HepG2 (cell line): ENCODE data around the gene ELP5. TPM values are rescaled to one million over a fixed set of nuclear protein-coding genes. Genes with fewer than 3 reads are reported as not detected.

ENCODE experiments used
- GABPB1 ChIP-seq: IDR thresholded peaks from 2 replicates; pipeline ENCODE4 v1.6.1; 2016; ENCODE audit warnings: mild to moderate bottlenecking, missing genetic modification reagents, moderate library complexity, missing compliant biosample characterization
- GLI4 ChIP-seq: sonication (generic); formaldehyde crosslinking; IDR thresholded peaks from 2 replicates; pipeline ENCODE4 v1.5.1; 2020; ENCODE audit warnings: missing genetic modification reagents, mild to moderate bottlenecking, moderate library complexity, borderline replicate concordance
- GPN1 ChIP-seq: sonication (generic); formaldehyde crosslinking; IDR thresholded peaks from 2 replicates; pipeline ENCODE4 v1.5.1; 2020; ENCODE audit warnings: missing genetic modification reagents, borderline replicate concordance
- MBNL3 ChIP-seq: fragments of 250-450 bp; sonication (Bioruptor Pico); conservative IDR thresholded peaks from 2 replicates; pipeline ENCODE4 v1.8.0; 2022; ENCODE audit warnings: mild to moderate bottlenecking, inconsistent platforms
- REL ChIP-seq: sonication (generic); formaldehyde crosslinking; conservative IDR thresholded peaks from 2 replicates; pipeline ENCODE4 v1.8.0; 2022; ENCODE audit warnings: mild to moderate bottlenecking, missing genetic modification reagents, moderate library complexity
- RXRA ChIP-seq: sonication (generic); formaldehyde crosslinking; IDR thresholded peaks from 2 replicates; pipeline ENCODE4 v1.5.1; 2020; ENCODE audit warnings: missing genetic modification reagents
- ZBTB8A ChIP-seq: sonication (generic); formaldehyde crosslinking; IDR thresholded peaks from 2 replicates; pipeline ENCODE4 v1.4.0; 2020; ENCODE audit warnings: mild to moderate bottlenecking, low read depth, missing genetic modification reagents, borderline replicate concordance
- ZFP1 ChIP-seq: IDR thresholded peaks from 2 replicates; pipeline ENCODE4 v1.6.1; 2016
- ZNF224 ChIP-seq: sonication (generic); formaldehyde crosslinking; IDR thresholded peaks from 2 replicates; pipeline ENCODE4 v1.5.0; 2020; ENCODE audit warnings: mild to moderate bottlenecking, missing genetic modification reagents
- ZNF350 ChIP-seq: sonication (generic); formaldehyde crosslinking; IDR thresholded peaks from 2 replicates; pipeline ENCODE4 v1.4.0; 2020; ENCODE audit warnings: mild to moderate bottlenecking, low read depth, missing genetic modification reagents, borderline replicate concordance
- ZNF383 ChIP-seq: sonication (generic); formaldehyde crosslinking; IDR thresholded peaks from 2 replicates; pipeline ENCODE4 v1.4.0; 2020; ENCODE audit warnings: missing genetic modification reagents, mild to moderate bottlenecking, borderline replicate concordance
- polyA plus RNA-seq, 8 experiments: library from polyadenylated mRNA; depleted of rRNA in 3 of 8; stranded (reverse) in 7 of 8; unstranded in 1 of 8; fragments of >200 nt; fragmentation: Illumina TruSeq in 4 of 8; extraction: Trizol in 4 of 8; gene quantifications; 2 replicates each; pipeline versions ENCODE4 v1.2.1 to v1.2.3, GENCODE V29; 2011 to 2016; ENCODE audit warnings: low read depth in 4 of 8, missing spikeins in 1 of 8, mixed read lengths in 1 of 8; ENCODE audit not compliant: insufficient read depth in 1 of 8
- total RNA-seq, 5 experiments: library from RNA; depleted of rRNA; stranded (reverse); fragments of >200 nt; fragmentation: Illumina TruSeq; extraction: Trizol; gene quantifications; 2 replicates each; pipeline ENCODE4 v1.2.3, GENCODE V29; 2016; ENCODE audit warnings: low read depth in 1 of 5
- TF ChIP-seq, protein P1 (sequence below): sonication (generic); formaldehyde crosslinking; IDR thresholded peaks from 2 replicates; pipeline ENCODE4 v1.4.0; 2020; ENCODE audit warnings: mild to moderate bottlenecking, missing genetic modification reagents
- TF ChIP-seq, protein P2 (sequence below): sonication (generic); formaldehyde crosslinking; IDR thresholded peaks from 2 replicates; pipeline ENCODE4 v1.4.0; 2020; ENCODE audit warnings: missing genetic modification reagents, borderline replicate concordance
- TF ChIP-seq, protein P3 (sequence below): fragments of 450-650 bp; IDR thresholded peaks from 2 replicates; pipeline ENCODE4 v1.6.1; 2016
- TF ChIP-seq, protein P4 (sequence below): sonication (generic); formaldehyde crosslinking; IDR thresholded peaks from 2 replicates; pipeline ENCODE4 v1.4.0; 2020; ENCODE audit warnings: missing genetic modification reagents, borderline replicate concordance
- TF ChIP-seq, protein P5 (sequence below), 2 experiments: sonication (generic) in 1 of 2; formaldehyde crosslinking in 1 of 2; IDR thresholded peaks; 2 replicates each; pipeline versions ENCODE4 v1.5.1 to v1.6.1; 2011 to 2020; ENCODE audit warnings: borderline replicate concordance in 1 of 2, low read depth in 1 of 2, low read length in 1 of 2, mild to moderate bottlenecking in 1 of 2, missing genetic modification reagents in 1 of 2, moderate library complexity in 1 of 2

ELP5 gene
- total and polyA plus RNA-seq, 2 of the 13 experiments (the other 11 are each of a cell fraction or from before 2014, with no cell fraction given): 67.6 to 69.8 TPM

DNA sequence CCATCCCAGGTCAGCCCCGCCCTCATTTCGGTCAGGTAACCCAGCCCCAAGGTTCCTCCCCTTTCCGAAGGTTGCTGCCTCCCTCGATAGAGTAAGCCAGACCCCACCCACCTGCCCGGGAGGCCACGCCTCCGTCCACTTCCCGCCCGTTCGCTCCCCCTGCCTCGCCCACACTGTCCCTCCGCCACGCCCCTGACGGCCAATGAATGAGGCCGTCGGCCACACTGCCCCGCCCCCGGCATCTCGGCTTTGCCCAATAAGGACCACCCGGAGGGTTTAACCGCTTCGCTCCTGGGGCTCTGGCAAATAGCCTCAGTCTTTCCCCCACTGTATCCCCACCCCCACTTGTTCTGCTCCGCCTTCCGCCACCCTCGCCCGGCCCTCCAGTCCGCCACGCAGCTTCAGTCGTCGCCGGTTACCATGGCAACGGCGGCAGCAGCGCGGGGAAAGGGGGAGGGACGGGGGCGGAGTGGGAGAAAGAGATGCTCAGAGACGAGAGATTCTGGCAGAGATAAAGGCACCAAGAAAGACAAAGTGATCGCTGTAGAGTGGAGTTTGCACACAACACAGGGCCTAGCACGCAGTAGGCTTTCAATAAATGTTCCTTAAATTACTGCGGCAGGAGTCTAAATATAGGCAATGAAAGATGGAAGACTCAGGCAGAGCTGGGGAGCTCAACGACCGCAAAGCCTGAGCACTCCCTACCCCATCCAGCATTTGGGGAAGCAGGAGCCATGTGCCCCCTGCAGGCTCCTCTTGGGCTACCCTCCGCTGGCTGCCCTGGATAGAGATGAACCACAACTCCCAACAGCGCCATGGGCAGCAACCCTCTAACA, 37.5 kb upstream of the ELP5 start (continued):
- TF ChIP-seq ZNF350 (CRISPR knock-in tag) (peak; percentile 56; the same call in 1 of the 2 replicates), REL (CRISPR knock-in tag) (no peak), GPN1 (CRISPR knock-in tag) (no peak), RXRA (CRISPR knock-in tag) (peak; percentile 20; the same call in 1 of the 2 replicates), ZNF383 (CRISPR knock-in tag) (peak; percentile 80; the same call in 1 of the 2 replicates), MBNL3 (no peak), ZFP1 (CRISPR knock-in tag) (no peak), GLI4 (CRISPR knock-in tag) (no peak), ZBTB8A (CRISPR knock-in tag) (no peak), ZNF224 (no peak), GABPB1 (CRISPR knock-in tag) (peak; percentile 57)
- TF ChIP-seq, protein P1, sequence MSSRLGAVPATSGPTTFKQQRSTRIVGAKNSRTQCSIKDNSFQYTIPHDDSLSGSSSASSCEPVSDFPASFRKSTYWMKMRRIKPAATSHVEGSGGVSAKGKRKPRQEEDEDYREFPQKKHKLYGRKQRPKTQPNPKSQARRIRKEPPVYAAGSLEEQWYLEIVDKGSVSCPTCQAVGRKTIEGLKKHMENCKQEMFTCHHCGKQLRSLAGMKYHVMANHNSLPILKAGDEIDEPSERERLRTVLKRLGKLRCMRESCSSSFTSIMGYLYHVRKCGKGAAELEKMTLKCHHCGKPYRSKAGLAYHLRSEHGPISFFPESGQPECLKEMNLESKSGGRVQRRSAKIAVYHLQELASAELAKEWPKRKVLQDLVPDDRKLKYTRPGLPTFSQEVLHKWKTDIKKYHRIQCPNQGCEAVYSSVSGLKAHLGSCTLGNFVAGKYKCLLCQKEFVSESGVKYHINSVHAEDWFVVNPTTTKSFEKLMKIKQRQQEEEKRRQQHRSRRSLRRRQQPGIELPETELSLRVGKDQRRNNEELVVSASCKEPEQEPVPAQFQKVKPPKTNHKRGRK (CRISPR knock-in tag): no peak
- TF ChIP-seq, protein P2, sequence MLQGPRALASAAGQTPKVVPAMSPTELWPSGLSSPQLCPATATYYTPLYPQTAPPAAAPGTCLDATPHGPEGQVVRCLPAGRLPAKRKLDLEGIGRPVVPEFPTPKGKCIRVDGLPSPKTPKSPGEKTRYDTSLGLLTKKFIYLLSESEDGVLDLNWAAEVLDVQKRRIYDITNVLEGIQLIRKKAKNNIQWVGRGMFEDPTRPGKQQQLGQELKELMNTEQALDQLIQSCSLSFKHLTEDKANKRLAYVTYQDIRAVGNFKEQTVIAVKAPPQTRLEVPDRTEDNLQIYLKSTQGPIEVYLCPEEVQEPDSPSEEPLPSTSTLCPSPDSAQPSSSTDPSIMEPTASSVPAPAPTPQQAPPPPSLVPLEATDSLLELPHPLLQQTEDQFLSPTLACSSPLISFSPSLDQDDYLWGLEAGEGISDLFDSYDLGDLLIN (CRISPR knock-in tag): no peak; the same call in 1 of the 2 replicates
- TF ChIP-seq, protein P3, sequence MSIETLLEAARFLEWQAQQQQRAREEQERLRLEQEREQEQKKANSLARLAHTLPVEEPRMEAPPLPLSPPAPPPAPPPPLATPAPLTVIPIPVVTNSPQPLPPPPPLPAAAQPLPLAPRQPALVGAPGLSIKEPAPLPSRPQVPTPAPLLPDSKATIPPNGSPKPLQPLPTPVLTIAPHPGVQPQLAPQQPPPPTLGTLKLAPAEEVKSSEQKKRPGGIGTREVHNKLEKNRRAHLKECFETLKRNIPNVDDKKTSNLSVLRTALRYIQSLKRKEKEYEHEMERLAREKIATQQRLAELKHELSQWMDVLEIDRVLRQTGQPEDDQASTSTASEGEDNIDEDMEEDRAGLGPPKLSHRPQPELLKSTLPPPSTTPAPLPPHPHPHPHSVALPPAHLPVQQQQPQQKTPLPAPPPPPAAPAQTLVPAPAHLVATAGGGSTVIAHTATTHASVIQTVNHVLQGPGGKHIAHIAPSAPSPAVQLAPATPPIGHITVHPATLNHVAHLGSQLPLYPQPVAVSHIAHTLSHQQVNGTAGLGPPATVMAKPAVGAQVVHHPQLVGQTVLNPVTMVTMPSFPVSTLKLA: peak; percentile 33; the same call in 1 of the 2 replicates
- TF ChIP-seq, protein P4, sequence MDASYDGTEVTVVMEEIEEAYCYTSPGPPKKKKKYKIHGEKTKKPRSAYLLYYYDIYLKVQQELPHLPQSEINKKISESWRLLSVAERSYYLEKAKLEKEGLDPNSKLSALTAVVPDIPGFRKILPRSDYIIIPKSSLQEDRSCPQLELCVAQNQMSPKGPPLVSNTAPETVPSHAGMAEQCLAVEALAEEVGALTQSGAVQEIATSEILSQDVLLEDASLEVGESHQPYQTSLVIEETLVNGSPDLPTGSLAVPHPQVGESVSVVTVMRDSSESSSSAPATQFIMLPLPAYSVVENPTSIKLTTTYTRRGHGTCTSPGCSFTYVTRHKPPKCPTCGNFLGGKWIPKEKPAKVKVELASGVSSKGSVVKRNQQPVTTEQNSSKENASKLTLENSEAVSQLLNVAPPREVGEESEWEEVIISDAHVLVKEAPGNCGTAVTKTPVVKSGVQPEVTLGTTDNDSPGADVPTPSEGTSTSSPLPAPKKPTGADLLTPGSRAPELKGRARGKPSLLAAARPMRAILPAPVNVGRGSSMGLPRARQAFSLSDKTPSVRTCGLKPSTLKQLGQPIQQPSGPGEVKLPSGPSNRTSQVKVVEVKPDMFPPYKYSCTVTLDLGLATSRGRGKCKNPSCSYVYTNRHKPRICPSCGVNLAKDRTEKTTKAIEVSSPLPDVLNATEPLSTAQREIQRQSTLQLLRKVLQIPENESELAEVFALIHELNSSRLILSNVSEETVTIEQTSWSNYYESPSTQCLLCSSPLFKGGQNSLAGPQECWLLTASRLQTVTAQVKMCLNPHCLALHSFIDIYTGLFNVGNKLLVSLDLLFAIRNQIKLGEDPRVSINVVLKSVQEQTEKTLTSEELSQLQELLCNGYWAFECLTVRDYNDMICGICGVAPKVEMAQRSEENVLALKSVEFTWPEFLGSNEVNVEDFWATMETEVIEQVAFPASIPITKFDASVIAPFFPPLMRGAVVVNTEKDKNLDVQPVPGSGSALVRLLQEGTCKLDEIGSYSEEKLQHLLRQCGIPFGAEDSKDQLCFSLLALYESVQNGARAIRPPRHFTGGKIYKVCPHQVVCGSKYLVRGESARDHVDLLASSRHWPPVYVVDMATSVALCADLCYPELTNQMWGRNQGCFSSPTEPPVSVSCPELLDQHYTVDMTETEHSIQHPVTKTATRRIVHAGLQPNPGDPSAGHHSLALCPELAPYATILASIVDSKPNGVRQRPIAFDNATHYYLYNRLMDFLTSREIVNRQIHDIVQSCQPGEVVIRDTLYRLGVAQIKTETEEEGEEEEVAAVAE (CRISPR knock-in tag): peak; percentile 45; the same call in 1 of the 2 replicates
- TF ChIP-seq, protein P5, sequence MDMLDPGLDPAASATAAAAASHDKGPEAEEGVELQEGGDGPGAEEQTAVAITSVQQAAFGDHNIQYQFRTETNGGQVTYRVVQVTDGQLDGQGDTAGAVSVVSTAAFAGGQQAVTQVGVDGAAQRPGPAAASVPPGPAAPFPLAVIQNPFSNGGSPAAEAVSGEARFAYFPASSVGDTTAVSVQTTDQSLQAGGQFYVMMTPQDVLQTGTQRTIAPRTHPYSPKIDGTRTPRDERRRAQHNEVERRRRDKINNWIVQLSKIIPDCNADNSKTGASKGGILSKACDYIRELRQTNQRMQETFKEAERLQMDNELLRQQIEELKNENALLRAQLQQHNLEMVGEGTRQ (IDR thresholded peaks at IDR 0.05; ENCODE audit: low read depth, low read length): 0 out of 2 replicates have a peak, but pooled peaks have one; percentile 11
- TF ChIP-seq, protein P5 (CRISPR knock-in tag; IDR thresholded peaks at IDR 0.05; ENCODE audit: borderline replicate concordance): no peak; the same call in 1 of the 2 replicates
